GM04503 (cell line): Measurements from ENCODE around the gene THBS3.
"Not testable (repeated sequence)": the region's sequence is repeated elsewhere in the genome, so short reads cannot be mapped to it uniquely, and the experiment has no call there.

Experiments used
- DNase-seq: peaks from one replicate; pipeline ENCODE4 v3.0.0-alpha.2; 2012; ENCODE audit warnings: low read depth

THBS3 gene

DNA sequence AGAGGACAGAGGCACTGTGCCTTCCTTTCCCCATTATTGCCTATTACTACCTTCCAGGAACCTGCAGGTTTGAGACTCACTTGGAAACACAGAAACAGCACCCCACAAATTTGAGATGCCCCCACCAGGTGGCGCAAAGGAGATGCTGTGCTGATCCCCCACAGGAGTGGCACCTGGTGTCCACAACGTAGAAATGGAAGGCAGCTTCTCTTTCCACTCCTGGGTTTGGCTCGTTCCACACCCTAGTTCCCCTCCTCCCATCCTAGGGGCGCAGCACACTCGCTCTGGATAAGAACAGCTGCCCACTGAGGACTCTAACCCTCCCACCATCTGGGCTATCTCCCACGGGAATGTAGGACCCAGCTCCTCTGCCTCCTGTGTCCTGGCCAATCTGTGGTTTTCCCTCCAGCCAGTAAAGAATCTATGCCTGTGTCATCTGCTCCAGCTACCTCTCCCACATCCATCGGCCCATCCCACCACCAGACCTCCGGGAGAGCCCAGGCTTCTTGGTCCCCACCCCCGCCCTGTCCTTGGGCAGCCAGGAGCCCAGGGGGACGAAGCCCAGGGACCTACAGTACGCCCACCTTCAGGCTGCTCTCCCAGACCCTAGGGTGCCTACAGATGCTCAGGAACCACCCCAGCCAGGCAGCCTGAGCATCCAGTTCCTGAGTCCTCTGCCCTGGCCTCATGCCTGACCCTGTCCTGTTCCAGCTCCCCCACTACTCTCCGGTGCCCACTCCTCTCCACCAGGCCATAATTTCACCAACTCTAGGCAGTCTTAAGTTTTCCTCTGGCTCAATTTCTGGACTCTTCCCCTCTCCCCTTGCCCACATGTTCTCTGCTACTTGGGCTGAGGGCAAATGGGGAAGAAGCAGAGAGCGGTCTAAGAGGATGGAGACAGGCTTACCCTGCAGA, 549 bp downstream of the THBS3 start:
- DNase-seq = no peak

DNA sequence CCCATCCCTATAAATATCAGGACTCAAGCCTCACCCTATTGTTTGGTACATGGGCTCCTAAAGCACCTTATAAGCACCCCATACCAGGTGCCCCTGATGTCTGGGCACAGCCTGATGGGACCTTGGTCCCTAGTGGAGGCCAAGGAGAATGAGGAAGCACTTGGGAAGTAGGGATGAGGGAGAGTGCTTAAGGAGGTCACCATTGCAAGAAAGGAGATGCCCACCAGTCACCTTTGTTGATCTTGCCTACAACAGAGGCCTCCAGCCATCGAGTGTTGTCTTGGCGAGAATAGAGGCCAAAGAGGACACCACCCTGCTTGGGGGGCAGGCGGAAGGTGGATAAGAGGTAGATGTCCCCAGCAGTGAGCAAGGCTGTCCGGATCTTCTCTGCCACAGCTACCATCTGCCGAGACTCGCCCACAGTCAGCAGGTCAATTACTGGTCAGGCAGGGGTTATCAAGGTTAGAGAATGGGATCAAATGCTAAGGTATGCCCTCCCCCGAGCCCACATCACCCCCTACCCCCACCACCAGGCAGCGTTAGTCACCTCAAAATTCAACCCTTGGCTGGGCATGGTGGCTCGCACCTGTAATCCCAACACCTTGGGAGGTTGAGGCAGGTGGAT, 1.6 kb downstream of the THBS3 start:
- no peak for DNase-seq

DNA sequence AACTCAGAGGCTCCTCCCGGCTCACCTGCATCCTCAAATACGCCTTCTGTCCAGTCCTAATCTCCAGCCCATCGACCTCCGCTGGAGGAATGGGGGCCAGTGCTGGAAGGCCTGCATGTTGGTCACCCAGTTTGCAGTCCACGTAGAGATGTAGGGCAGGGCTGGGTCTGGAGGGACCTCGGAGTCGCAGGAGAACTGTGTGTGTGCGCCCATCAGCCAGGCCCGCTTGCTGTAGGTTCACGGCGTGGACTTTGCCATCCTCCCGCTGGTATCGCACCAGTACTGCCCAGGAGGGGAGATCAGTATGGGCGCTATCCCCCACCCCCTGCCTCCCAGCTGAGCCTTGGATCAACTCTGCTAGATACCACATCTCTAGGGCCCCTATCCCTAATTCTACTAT, 2.7 kb downstream of the THBS3 start:
- DNase-seq = no peak

DNA sequence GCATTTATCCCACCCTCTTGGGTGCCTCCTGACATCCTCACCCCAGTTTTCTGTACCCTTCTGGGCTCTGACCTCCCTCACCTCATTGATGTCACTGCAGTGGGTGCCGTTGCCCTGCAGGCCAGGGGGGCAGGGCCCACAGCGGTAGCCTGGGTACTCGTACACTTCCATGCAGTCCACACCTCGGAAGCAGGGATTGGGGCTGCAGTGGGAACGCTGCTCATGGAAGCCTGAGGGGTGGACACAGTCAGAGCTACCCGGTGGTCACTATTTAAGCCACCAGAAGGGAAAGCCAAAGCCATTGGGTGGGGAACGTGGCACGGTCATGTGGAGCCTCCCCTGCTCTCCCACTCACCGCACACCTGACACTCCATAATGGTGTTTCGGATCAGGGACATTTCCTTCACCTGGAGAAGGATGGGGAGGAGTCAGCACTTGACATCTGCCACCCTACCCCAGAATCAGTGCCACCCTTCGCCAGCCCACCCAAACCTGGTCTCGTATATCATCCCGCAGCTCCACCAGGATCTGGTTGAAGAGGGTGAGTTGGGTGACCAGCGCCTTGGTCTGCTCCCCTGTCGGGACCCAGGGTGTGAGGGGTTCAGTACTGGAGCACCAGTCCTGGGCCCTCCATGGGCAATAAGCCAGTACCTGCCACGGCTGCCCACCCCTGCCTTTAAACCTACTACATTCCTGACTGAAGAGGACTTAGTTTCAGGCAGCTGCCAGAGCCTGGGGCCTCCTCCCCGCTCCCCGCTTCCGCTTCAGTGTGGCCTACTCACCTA, 4.8 kb downstream of the THBS3 start:
- no peak for DNase-seq

DNA sequence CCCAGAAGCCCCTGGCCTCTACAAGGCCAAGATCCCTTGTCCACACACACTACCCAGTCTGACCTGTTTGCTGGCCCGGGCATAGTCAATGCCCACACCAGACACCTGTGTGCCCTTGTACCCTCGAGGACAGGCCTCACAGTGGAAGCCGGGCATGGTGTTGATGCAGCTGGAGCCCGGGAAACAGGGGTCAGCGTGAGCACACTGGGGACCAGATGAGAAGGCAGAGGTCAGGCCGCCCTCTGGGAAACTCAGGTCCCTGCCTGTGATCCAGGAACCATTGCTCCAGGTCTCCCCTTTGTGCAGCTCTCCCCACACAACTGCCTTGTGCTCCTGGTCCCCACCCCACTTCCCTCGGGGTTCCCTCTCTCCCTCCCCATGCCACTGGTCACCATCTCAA, 5.5 kb downstream of the THBS3 start:
- DNase-seq = no peak

DNA sequence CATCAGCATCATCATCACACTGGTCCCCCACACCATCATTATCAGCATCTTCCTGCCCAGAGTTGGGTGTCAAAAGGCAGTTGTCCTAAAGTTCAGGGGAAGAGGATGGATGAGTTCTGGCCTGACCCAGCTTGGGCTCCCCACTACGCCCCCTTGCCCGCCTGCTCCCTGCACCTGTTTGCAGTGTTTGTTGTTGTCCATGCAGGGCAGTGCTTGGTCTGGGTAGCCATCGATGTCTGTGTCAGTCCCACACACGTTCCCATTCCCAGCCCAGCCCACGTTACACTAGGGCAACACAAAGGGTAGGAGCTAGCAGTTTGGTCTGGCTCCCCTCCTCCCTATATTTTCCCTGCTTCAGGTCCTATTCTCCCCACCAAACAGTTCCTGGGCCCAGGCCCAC, 6.8 kb downstream of the THBS3 start:
- no peak for DNase-seq

DNA sequence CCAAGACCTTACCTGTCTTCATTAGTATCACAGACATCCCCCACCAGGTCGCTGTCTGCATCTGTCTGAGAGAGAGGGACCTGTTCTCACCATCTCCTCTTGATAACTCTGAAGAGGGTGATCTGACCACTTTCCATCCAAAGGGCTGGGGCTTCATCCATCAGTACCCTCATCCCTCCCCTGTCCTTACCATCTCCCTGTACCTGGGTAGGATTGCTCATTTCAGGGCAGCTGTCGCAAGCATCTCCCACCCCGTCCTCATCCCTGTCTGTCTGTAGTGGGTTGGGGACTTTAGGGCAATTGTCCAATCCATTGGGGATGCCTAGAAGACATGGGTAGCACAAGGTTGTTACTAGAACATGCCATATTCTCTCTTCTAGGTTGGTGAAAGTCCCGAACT, 7.9 kb downstream of the THBS3 start:
- DNase-seq = no peak

DNA sequence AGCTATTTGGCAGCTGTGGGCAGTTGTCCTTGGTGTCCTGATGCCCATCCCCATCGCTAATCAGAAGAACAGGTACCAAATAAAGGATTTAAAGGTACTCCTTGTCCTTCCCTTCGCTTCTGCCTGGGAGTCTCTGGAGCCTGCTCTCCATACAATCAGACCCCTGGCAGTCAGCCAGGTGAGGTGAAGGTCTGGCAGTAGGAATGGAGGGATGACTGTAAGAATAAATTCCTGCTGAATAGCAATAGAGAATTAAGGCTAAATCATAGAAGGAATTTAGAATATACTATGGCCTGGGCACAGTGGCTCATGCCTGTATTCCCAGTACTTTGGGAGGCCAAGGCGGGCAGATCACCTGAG, 9.2 kb downstream of the THBS3 start:
- DNase-seq = no peak

DNA sequence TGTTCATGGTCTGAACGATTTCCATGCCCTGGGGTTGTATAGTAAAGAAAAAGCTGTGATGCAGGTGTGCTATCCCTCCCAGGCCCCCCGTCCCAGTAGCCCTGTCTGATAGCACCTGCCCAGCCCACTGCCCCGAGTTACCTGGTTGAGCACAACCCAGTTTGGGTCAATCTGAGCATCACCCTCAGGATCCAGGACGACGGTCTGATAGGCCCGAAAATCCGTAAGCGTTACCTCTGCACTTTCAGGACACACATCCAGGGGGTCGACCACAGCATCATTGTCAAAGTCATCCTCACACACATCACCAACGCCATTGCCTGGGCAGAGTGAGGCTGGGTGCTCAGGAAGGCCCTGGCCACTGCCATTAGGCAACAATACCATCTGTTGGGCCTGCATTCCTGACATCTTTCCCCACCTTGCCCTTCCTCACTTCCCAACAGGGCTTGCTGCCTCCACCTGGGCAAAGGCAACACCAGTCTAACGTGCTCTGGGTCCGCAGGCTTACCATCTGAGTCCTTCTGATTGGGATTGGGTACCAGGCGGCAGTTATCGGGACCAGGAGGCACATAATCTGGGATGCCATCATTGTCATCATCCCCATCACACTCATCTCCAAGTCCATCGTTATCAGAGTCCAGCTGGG, 9.7 kb downstream of the THBS3 start:
- DNase-seq = no peak

DNA sequence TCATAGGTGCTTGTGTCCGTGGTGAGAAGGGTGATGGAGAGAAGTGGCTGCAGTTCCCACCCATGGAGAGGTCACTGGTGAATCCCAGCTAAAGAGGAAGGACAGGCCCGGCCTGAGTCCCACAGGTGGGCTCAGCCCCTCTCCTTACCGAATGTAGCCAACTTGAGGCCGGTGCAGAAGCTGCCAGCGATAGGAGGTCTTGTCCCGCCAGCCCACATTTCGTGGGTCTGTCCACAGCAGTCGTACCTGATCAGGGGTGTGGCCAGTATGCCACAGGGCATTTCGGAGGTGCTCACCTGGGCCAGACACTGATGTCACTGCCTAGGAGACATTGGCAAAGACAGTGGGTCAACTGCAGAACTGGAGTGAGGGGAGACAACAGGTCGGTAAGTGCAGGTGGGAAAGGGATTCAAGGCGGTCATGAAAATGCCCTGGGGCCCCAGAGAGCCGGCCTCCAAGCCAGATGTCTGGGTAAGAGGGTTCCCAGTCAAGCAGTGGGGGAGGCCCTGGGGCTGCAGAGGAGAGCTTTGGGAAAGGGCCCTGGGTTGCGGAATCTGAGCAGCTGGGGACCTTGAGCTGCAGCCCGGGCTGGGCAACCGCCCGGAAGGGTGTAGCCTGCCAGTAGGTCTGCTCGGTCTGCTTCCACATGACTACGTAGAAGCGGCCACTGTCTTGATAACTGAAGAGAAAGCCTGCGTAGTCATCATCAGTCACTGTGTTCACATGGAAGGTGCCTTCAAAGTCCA, 10.6 kb downstream of the THBS3 start:
- DNase-seq = no peak

DNA sequence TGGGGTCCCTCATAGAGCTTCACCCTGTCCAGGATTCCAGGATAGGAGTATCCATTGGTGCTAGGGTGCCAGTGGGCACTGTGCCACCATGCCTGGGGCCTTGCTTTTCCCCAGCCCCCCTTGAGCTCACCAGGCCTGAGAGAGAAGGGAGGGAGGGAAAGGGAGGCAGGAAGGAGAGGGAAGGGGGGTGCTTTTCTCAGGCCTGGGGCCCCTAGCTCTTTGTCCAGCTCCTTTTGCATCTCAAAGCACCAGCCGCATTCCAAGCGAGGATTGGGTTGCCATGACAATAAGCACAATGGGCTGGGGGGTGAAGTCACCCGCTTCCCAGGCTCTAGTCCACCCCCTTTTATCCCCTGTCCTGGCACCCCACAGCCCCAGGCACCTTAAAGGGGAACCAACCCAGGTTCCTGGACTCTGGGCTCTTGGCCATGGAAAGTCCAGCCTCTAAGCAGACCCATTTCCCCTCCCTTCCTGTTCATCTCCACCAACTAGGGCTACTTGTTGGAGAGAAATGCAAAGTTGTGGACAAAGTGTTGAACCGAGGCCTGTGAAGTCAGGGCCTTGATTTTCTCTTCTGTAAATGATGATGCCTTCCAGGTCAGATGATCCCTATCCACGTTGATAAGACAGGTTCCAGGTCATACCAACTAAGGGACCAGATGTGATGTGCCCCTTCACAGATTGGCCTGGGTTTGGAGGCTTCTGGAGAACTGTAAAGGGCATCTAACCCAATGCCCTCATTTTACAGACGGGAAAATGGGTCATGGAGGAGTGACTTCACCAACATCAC, 11.4 kb downstream of the THBS3 start:
- no peak for DNase-seq

DNA sequence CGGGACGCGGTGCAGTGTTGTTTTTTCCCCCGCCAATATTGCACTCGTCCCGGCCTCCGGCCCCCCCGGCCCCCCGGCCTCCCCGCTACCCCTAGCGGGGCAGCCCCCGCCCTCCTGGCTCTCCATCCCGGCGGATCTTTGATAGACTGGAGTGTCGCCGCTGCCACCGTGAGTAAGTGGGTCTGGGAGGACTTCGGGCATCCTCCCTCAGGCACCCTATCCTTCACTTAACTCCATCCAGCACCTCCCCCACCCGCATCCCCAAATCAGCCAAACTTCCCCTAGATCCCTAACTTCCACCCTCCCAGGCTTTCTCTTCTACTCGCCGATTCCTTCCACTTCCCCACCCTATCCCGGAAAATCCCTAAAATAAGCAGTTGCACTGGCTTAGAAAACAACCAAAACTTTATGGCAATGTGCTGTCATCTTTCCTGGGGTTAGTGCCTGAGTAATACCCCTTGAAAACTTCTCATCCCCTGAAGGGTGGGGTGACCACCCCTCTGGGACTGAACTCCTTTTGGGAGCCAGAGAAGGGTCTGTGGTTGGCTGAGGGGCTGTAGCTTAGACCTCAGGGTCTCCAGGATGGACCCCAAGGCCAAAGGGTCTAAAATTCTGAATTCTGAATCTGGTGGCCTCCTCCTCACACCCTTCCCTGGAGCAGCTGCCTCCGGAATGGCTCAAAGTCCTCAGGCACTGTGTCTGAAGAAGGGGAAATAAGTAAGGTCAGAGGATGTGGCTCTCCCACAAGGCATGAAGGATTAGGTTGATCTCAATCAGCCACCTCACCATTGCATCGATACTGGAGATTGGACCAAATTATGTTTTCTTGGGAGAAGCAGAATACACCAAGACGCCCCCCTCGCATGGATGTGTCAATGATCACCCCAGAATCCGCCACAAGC, 12.2 kb downstream of the THBS3 start:
- DNase-seq = no peak

DNA sequence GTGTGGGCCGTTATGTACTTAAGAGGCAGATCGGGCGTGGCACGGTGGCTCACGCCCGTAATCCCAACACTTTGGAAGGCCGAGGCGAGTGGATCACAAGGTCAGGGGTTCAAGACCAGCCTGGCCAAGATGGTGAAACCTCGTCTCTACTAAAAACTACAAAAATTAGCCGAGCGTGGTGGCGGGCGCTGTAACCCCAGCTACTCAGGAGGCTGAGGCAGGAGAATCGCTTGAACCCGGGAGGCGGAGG, 13.8 kb downstream of the THBS3 start:
- DNase-seq = not testable (repeated sequence)

DNA sequence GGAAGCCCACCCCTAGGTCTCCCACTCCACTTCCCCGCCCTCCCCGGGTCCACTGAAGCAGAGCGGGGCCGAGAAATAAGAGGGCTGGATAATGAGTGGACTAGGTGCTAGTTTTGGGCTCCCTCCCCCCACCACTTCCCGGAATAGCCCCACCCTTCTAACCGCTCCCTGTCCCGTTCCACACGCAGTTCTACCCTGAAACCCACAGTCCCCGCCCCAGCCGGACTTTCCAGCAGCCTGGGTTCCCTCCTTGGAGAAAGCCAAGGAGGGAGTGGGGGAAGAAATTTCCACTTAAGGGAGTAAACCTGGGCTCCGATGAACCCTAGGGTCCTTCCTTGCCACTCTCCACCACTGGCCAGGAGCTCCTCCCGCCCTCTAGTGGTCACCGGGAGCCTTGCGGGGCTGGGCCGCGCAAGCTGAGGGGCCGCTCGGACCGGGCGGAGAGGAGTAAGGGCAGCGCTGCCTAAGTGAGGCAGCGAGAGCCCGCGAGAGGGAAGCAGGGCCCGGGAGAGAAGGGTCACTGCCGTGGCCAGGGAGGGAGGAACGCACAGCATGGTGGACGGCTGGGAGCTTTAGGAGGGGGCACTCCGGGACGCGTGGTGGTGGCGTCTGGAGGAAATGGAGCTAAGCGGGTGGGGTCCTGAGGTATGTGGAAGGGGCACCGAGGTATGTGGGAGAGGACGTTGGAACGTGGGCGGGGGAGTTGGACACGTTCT, 14.3 kb downstream of the THBS3 start:
- DNase-seq = peak; percentile 74

DNA sequence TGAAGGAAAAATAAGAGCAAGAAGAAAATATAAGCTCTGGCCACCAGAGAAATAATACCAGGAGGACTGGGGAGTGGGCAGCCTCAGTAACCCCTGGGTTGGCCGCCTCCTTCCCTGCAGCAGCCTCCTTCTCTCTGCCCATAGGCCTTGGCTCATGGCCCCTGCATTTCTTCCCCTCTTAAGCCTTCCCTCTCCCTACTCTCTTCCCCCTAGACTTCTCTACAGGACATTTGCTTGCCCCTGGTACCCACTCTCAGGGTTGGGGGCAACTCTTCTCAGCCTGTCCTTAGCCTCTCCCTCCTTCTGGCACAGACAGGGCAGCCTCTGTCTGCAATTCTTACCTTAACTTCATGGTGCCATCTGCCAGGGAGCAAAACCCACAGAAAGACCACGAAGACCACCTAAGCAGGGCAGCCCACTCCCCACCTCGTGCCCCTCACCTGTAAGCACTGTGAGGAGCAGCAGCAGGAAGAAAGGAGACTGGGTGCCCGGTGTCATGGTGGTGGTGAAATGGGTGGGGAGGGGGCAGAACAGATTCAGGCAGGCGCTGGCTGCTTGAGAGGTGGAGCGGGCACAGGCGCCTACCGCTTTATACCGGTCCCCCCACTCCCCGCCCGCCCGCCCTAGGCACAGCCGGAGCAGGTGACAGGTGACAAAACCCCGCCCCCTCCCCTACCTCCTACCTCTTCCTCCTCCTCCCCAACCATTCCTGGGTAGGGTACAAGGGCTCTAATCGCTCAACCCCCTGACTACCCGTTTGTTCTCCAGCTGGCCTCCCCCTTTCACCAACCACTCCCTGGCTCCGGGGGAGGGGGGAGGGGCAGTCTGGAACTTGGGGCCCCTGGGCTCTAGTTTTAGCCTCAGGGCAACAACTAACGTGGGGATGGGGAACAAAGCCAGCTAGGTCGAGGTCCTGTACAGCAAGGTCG, 15.1 kb downstream of the THBS3 start:
- DNase-seq = no peak

DNA sequence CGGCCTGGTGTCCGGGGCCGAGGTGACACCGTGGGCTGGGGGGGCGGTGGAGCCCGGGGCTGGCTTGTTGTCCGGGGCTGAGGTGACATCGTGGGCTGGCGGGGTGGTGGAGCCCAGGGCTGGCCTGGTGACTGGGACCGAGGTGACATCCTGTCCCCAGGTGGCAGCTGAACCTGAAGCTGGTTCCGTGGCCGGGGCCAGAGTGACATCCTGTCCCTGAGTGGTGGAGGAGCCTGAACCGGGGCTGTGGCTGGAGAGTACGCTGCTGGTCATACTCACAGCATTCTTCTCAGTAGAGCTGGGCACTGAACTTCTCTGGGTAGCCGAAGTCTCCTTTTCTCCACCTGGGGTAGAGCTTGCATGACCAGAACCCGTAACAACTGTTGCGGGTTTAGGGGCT, 15.8 kb downstream of the THBS3 start:
- no peak for DNase-seq

DNA sequence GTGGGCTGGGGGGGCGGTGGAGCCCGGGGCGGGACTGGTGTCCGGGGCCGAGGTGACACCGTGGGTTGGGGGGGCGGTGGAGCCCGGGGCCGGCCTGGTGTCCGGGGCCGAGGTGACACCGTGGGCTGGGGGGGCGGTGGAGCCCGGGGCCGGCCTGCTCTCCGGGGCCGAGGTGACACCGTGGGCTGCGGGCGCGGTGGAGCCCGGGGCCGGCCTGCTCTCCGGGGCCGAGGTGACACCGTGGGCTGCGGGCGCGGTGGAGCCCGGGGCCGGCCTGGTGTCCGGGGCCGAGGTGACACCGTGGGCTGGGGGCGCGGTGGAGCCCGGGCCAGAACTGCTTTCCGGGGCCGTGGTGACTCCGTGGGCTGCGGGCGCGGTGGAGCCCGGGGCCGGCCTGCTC, 17.8 kb downstream of the THBS3 start:
- DNase-seq = not testable (repeated sequence)

DNA sequence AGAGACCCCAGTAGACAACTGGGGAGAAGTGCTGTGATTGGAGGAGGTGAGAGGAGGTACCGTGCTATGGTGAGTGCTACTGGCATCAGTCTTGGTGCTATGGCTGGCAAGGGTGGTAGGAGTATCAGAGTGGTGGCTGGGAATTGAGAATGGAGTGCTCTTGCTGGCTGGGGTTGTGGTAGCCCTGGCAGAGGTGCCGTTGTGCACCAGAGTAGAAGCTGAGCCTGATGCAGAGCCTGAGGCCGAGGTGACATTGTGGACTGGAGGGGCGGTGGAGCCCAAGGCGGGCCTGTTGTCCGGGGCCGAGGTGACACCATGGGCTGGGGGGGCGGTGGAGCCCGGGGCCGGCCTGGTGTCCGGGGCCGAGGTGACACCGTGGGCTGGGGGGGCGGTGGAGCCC, 19.4 kb downstream of the THBS3 start:
- DNase-seq = no peak
